G401 (cell line): Measurements from ENCODE around the gene LVRN. TPM values are rescaled to one million over a fixed set of nuclear protein-coding genes. Genes with fewer than 3 reads are reported as not detected.

Source experiments
- DNase-seq: peaks from one replicate; pipeline ENCODE4 v3.0.0-alpha.2; 2015; ENCODE audit warnings: low spot score
- in situ Hi-C: cut with HindIII; loops from 2 replicates; pipeline ENCODE4 v1.10.0; 2016; ENCODE audit warnings: low sequenced_read_pairs, mixed read lengths
- total RNA-seq: library from RNA; depleted of rRNA; stranded (reverse); fragments of >200 nt; shearing (Covaris generic); gene quantifications from 2 replicates; pipeline ENCODE4 v1.2.3, GENCODE V29; 2014

Gene LVRN
- total RNA-seq, 1 experiment from 2014 or later = not detected

GRCh38 chr5:115954144-115954543, 8.1 kb upstream of the LVRN start:
- in situ Hi-C loops = no loop called here
- DNase-seq = no peak

- no peak for DNase-seq
- in situ Hi-C loops = no loop called here
Observed at GRCh38 chr5:115956957-115957356, 5.3 kb upstream of the LVRN start.

- in situ Hi-C loops = no loop called here
- no peak for DNase-seq
Observed at GRCh38 chr5:115961381-115962238, 665 bp upstream of the LVRN start.

GRCh38 chr5:115962565-115963402, 509 bp downstream of the LVRN start:
- in situ Hi-C loops = no loop called here
- no peak for DNase-seq

- in situ Hi-C loops = no loop called here
- DNase-seq = no peak
Observed at GRCh38 chr5:115963566-115963965, 1.3 kb downstream of the LVRN start.

GRCh38 chr5:115968770-115969169, 6.5 kb downstream of the LVRN start:
- DNase-seq = no peak
- in situ Hi-C loops = no loop called here

GRCh38 chr5:115977096-115977495, 14.8 kb downstream of the LVRN start:
- in situ Hi-C loops = no loop called here
- DNase-seq = no peak

GRCh38 chr5:115977988-115978387, 15.7 kb downstream of the LVRN start:
- DNase-seq = no peak
- in situ Hi-C loops = no loop called here

GRCh38 chr5:115978779-115979178, 16.5 kb downstream of the LVRN start:
- no peak for DNase-seq
- in situ Hi-C loops = no loop called here

- in situ Hi-C loops = no loop called here
- DNase-seq = no peak
Observed at GRCh38 chr5:115979201-115980041, 17.1 kb downstream of the LVRN start.

GRCh38 chr5:115983519-115983918, 21.2 kb downstream of the LVRN start:
- in situ Hi-C loops = no loop called here
- no peak for DNase-seq

- in situ Hi-C loops = no loop called here
- DNase-seq = no peak
Observed at GRCh38 chr5:115985802-115986757, 23.8 kb downstream of the LVRN start.

GRCh38 chr5:115988002-115988401, 25.7 kb downstream of the LVRN start:
- in situ Hi-C loops = no loop called here
- DNase-seq = no peak

- in situ Hi-C loops = no loop called here
- no peak for DNase-seq
Observed at GRCh38 chr5:115992848-115993350, 30.6 kb downstream of the LVRN start.

GRCh38 chr5:115995351-115995750, 33.1 kb downstream of the LVRN start:
- DNase-seq = no peak
- in situ Hi-C loops = no loop called here

- no peak for DNase-seq
Observed at GRCh38 chr5:116002116-116002906, 40.0 kb downstream of the LVRN start.

GRCh38 chr5:116004248-116004647, 42.0 kb downstream of the LVRN start:
- in situ Hi-C loops = no loop called here

More at GRCh38 chr5:116002116-116002906, 40.0 kb downstream of the LVRN start:
- in situ Hi-C loops = no loop called here

More at GRCh38 chr5:116004248-116004647, 42.0 kb downstream of the LVRN start:
- DNase-seq = no peak
